HepG2 (cell line): ENCODE data around the gene NKX1-2. TPM values are rescaled to one million over a fixed set of nuclear protein-coding genes. Genes with fewer than 3 reads are reported as not detected.

ENCODE experiments used
- FOXP1 ChIP-seq, 2 experiments: fragments of 450-650 bp in 1 of 2; IDR thresholded peaks; 2 replicates each; pipeline ENCODE4 v1.6.1; 2017 to 2018; ENCODE audit warnings: antibody characterized with exemption in 1 of 2
- NR1H2 ChIP-seq: sonication (generic); formaldehyde crosslinking; IDR thresholded peaks from 2 replicates; pipeline ENCODE4 v1.8.1; 2022; ENCODE audit warnings: low read depth, missing genetic modification reagents, borderline replicate concordance
- POLR2AphosphoS2 ChIP-seq: IDR thresholded peaks from 2 replicates; pipeline ENCODE4 v1.6.1; 2011; ENCODE audit warnings: low read depth, low read length, improper control_type of control experiment
- SRF ChIP-seq: IDR thresholded peaks from 2 replicates; pipeline ENCODE4 v1.6.1; 2011; ENCODE audit warnings: mild to moderate bottlenecking, low read depth, low read length, moderate library complexity
- TCF7L2 ChIP-seq: IDR thresholded peaks from 2 replicates; pipeline ENCODE4 v1.6.1; 2011; ENCODE audit warnings: mild to moderate bottlenecking, low read depth, low read length, moderate library complexity
- TRIM24 ChIP-seq: sonication (generic); formaldehyde crosslinking; IDR thresholded peaks from 2 replicates; pipeline ENCODE4 v1.8.0; 2022; ENCODE audit warnings: mild to moderate bottlenecking, missing genetic modification reagents
- ZNF546 ChIP-seq: sonication (generic); formaldehyde crosslinking; conservative IDR thresholded peaks from 2 replicates; pipeline ENCODE4 v1.8.1; 2023; ENCODE audit warnings: mild to moderate bottlenecking, missing genetic modification reagents
- polyA plus RNA-seq, 8 experiments: library from polyadenylated mRNA; depleted of rRNA in 3 of 8; stranded (reverse) in 7 of 8; unstranded in 1 of 8; fragments of >200 nt; fragmentation: Illumina TruSeq in 4 of 8; extraction: Trizol in 4 of 8; gene quantifications; 2 replicates each; pipeline versions ENCODE4 v1.2.1 to v1.2.3, GENCODE V29; 2011 to 2016; ENCODE audit warnings: low read depth in 4 of 8, missing spikeins in 1 of 8, mixed read lengths in 1 of 8; ENCODE audit not compliant: insufficient read depth in 1 of 8
- total RNA-seq, 5 experiments: library from RNA; depleted of rRNA; stranded (reverse); fragments of >200 nt; fragmentation: Illumina TruSeq; extraction: Trizol; gene quantifications; 2 replicates each; pipeline ENCODE4 v1.2.3, GENCODE V29; 2016; ENCODE audit warnings: low read depth in 1 of 5
- TF ChIP-seq, protein P1 (sequence below): sonication (generic); formaldehyde crosslinking; IDR thresholded peaks from 2 replicates; pipeline ENCODE4 v1.9.0; 2021; ENCODE audit warnings: mild to moderate bottlenecking, missing genetic modification reagents
- TF ChIP-seq, protein P2 (sequence below): sonication (generic); formaldehyde crosslinking; IDR thresholded peaks from 2 replicates; pipeline ENCODE4 v1.4.0; 2020; ENCODE audit warnings: missing genetic modification reagents, low read depth, mild to moderate bottlenecking, borderline replicate concordance
- TF ChIP-seq, protein P3 (sequence below), 2 experiments: sonication (generic) in 1 of 2; formaldehyde crosslinking in 1 of 2; IDR thresholded peaks; 2 replicates each; pipeline versions ENCODE4 v1.5.1 to v1.6.1; 2011 to 2020; ENCODE audit warnings: borderline replicate concordance in 1 of 2, low read depth in 1 of 2, low read length in 1 of 2, mild to moderate bottlenecking in 1 of 2, missing genetic modification reagents in 1 of 2, moderate library complexity in 1 of 2
- TF ChIP-seq, protein P4 (sequence below): sonication (generic); formaldehyde crosslinking; IDR thresholded peaks from 2 replicates; pipeline ENCODE4 v1.8.1; 2023; ENCODE audit warnings: mild to moderate bottlenecking, inconsistent platforms, moderate library complexity, missing genetic modification reagents, borderline replicate concordance
- TF ChIP-seq, protein P5 (sequence below): sonication (generic); formaldehyde crosslinking; IDR thresholded peaks from 2 replicates; pipeline ENCODE4 v1.5.0; 2020; ENCODE audit warnings: mild to moderate bottlenecking, missing genetic modification reagents, moderate library complexity

Gene NKX1-2
- total and polyA plus RNA-seq, 2 of the 13 experiments (the other 11 are each of a cell fraction or from before 2014, with no cell fraction given) = not detected

DNA sequence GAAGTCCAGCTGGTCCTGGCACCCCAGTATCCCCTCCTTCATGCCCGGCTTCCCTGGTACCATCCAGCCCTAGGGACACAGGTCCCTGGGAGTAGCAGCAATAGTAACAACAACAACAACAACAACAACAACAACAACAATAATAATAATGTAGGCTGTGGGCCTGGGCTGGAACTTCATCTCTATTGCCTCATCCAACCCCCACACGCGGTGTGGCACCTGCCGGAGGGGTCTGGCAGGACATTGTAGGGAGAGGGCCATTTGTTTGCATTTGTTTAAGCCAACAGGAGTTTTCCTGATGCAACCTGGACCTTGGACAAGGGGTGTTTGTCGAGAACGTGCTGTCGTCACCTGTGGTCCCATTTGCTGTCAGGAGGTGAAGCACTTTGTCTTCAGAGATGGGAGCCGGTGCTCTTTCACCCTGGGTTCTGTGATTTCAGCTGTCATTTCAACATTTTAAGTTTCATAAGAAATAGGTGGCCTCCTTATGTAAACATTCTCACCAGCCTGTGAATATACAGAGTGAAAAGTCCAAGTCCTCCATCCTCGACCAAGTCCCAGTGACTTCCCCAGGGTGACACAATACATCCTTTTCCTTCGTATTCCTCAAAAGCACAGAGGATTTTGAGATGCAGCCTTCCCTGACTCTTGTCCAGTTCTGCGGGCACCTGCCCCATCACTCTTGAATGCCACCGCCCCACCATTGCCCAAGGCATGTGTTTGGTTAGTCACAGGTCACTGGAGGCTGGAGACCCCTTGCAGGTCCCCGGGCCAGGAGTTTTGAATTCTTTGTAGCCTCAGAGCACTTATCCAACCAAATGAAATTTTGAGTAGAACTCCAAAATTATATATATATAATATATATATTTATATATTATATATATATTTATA, 21.0 kb upstream of the NKX1-2 start (continued):
- TF ChIP-seq, protein P1, sequence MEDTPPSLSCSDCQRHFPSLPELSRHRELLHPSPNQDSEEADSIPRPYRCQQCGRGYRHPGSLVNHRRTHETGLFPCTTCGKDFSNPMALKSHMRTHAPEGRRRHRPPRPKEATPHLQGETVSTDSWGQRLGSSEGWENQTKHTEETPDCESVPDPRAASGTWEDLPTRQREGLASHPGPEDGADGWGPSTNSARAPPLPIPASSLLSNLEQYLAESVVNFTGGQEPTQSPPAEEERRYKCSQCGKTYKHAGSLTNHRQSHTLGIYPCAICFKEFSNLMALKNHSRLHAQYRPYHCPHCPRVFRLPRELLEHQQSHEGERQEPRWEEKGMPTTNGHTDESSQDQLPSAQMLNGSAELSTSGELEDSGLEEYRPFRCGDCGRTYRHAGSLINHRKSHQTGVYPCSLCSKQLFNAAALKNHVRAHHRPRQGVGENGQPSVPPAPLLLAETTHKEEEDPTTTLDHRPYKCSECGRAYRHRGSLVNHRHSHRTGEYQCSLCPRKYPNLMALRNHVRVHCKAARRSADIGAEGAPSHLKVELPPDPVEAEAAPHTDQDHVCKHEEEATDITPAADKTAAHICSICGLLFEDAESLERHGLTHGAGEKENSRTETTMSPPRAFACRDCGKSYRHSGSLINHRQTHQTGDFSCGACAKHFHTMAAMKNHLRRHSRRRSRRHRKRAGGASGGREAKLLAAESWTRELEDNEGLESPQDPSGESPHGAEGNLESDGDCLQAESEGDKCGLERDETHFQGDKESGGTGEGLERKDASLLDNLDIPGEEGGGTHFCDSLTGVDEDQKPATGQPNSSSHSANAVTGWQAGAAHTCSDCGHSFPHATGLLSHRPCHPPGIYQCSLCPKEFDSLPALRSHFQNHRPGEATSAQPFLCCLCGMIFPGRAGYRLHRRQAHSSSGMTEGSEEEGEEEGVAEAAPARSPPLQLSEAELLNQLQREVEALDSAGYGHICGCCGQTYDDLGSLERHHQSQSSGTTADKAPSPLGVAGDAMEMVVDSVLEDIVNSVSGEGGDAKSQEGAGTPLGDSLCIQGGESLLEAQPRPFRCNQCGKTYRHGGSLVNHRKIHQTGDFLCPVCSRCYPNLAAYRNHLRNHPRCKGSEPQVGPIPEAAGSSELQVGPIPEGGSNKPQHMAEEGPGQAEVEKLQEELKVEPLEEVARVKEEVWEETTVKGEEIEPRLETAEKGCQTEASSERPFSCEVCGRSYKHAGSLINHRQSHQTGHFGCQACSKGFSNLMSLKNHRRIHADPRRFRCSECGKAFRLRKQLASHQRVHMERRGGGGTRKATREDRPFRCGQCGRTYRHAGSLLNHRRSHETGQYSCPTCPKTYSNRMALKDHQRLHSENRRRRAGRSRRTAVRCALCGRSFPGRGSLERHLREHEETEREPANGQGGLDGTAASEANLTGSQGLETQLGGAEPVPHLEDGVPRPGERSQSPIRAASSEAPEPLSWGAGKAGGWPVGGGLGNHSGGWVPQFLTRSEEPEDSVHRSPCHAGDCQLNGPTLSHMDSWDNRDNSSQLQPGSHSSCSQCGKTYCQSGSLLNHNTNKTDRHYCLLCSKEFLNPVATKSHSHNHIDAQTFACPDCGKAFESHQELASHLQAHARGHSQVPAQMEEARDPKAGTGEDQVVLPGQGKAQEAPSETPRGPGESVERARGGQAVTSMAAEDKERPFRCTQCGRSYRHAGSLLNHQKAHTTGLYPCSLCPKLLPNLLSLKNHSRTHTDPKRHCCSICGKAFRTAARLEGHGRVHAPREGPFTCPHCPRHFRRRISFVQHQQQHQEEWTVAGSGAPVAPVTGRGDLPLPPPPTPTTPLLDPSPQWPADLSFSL (CRISPR knock-in tag) = no peak
- TF ChIP-seq ZNF546 (CRISPR knock-in tag) (no peak; the same call in 1 of the 2 replicates), SRF (no peak), POLR2AphosphoS2 (no peak), NR1H2 (CRISPR knock-in tag) (no peak), FOXP1 (IDR thresholded peaks at IDR 0.05) (peak; percentile 100), FOXP1 (CRISPR knock-in tag; IDR thresholded peaks at IDR 0.05) (peak; percentile 96), TRIM24 (CRISPR knock-in tag) (peak; percentile 85), TCF7L2 (no peak)
- TF ChIP-seq, protein P2, sequence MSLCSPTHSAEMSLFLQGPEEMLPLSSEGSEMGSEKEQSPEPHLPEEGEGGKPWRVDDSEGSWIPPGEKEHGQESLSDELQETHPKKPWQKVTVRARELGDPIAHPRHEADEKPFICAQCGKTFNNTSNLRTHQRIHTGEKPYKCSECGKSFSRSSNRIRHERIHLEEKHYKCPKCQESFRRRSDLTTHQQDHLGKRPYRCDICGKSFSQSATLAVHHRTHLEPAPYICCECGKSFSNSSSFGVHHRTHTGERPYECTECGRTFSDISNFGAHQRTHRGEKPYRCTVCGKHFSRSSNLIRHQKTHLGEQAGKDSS = peak; percentile 87; the same call in 1 of the 2 replicates
- TF ChIP-seq, protein P3, sequence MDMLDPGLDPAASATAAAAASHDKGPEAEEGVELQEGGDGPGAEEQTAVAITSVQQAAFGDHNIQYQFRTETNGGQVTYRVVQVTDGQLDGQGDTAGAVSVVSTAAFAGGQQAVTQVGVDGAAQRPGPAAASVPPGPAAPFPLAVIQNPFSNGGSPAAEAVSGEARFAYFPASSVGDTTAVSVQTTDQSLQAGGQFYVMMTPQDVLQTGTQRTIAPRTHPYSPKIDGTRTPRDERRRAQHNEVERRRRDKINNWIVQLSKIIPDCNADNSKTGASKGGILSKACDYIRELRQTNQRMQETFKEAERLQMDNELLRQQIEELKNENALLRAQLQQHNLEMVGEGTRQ (IDR thresholded peaks at IDR 0.05; ENCODE audit: low read depth, low read length) = no peak
- TF ChIP-seq, protein P3 (CRISPR knock-in tag; IDR thresholded peaks at IDR 0.05; ENCODE audit: borderline replicate concordance) = no peak
- TF ChIP-seq, protein P4, sequence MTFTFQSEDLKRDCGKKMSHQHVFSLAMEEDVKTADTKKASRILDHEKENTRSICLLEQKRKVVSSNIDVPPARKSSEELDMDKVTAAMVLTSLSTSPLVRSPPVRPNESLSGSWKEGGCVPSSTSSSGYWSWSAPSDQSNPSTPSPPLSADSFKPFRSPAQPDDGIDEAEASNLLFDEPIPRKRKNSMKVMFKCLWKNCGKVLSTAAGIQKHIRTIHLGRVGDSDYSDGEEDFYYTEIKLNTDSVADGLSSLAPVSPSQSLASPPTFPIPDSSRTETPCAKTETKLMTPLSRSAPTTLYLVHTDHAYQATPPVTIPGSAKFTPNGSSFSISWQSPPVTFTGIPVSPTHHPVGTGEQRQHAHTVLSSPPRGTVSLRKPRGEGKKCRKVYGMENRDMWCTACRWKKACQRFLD (CRISPR knock-in tag) = 0 out of 2 replicates have a peak, but pooled peaks have one; percentile 57
- TF ChIP-seq, protein P5, sequence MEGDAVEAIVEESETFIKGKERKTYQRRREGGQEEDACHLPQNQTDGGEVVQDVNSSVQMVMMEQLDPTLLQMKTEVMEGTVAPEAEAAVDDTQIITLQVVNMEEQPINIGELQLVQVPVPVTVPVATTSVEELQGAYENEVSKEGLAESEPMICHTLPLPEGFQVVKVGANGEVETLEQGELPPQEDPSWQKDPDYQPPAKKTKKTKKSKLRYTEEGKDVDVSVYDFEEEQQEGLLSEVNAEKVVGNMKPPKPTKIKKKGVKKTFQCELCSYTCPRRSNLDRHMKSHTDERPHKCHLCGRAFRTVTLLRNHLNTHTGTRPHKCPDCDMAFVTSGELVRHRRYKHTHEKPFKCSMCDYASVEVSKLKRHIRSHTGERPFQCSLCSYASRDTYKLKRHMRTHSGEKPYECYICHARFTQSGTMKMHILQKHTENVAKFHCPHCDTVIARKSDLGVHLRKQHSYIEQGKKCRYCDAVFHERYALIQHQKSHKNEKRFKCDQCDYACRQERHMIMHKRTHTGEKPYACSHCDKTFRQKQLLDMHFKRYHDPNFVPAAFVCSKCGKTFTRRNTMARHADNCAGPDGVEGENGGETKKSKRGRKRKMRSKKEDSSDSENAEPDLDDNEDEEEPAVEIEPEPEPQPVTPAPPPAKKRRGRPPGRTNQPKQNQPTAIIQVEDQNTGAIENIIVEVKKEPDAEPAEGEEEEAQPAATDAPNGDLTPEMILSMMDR (CRISPR knock-in tag) = peak; percentile 59
